IPS-18a (cell line): Measurements from ENCODE around the gene THRB.

ENCODE experiments used
- H3K27ac ChIP-seq: one replicate; pipeline ENCODE4 v1.5.1; 2013; ENCODE audit warnings: low read length
- H3K27me3 ChIP-seq: one replicate; pipeline ENCODE4 v1.6.1; 2013; ENCODE audit warnings: mild to moderate bottlenecking, low read length; ENCODE audit not compliant: control insufficient read depth, insufficient read depth
- H3K36me3 ChIP-seq: one replicate; pipeline ENCODE4 v1.6.1; 2013; ENCODE audit warnings: low read depth, low read length; ENCODE audit not compliant: control insufficient read depth
- H3K4me1 ChIP-seq: one replicate; pipeline ENCODE4 v1.6.1; 2013; ENCODE audit warnings: low read depth, low read length; ENCODE audit not compliant: control insufficient read depth
- H3K4me3 ChIP-seq: one replicate; pipeline ENCODE4 v1.5.1; 2013; ENCODE audit warnings: low read length
- H3K9ac ChIP-seq: one replicate; pipeline ENCODE4 v1.6.1; 2013; ENCODE audit warnings: mild to moderate bottlenecking, low read length, moderate library complexity
- H3K9me3 ChIP-seq: one replicate; pipeline ENCODE4 v1.6.1; 2013; ENCODE audit warnings: low read depth, low read length; ENCODE audit not compliant: control insufficient read depth

The THRB gene

DNA sequence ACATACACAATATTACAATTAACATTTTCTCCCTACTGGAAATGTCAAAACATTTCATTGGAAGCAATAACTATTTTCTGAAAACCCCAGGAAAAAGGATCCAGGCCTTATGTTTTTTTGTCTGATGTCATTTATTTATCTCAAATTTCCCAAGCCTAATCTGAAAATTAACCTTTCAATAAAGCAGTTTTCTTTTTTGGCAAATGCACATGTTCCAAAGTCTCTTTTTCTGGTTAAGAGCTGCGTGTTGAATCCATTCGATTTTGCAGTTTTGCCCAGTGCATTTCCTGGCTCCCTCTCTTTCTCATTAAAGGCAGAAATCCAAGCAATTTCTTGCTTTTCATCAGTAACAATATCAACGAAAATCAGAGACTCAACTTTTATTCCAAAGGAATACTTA is 327.2 kb downstream of the THRB start:
- Histone ChIP-seq H3K9ac (no peak overlapping the region), H3K36me3 (no peaks in the 10 kb centered on the region), H3K9me3 (no peaks in the 10 kb centered on the region)

DNA sequence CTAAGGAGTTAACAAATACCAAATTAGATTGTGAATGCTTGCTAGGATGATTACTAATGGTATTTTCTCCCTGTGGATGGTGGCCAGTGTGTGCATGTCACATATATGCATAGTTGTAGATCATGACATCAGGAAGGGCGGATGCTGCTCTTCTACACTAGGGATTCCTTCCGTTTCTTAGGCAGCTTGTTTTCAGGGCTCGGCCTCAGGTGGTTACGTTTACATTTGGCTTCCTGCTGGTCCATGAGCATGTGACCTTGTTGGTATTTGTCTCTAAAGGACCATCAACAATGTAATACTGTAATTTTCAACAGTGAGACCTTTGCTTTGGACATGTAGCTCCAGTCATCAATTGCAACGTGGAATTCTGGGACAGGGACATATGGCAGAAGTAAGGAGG is 328.1 kb downstream of the THRB start:
- Histone ChIP-seq H3K36me3 (no peaks in the 10 kb centered on the region), H3K9me3 (no peaks in the 10 kb centered on the region), H3K27me3 (no peaks in the 10 kb centered on the region), H3K27ac (no peak overlapping the region), H3K4me1 (no peaks in the 10 kb centered on the region), H3K4me3 (no peak overlapping the region), H3K9ac (no peak overlapping the region)

More for the DNA sequence above, 327.2 kb downstream of the THRB start:
- Histone ChIP-seq H3K4me3 (no peak overlapping the region), H3K27ac (no peak overlapping the region), H3K27me3 (no peaks in the 10 kb centered on the region), H3K4me1 (peaks cover 3% of the 10 kb centered on the region)

DNA sequence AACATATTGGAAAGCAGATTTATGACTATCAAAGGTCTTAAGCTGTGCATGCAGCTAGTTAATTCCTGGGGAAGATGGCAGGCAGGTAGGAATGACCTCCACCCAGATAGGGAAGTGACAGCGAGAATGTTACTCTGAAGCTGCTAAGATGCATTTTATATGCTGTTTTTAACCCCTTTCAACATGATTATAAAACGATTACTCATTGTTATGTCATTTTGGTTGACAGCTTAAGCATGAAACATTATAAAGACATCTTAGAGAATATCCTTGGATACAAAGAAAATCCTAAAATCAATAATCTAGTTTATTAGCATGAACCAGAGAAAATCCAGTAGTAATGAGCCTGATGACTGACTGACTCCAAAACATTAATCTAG is 329.1 kb downstream of the THRB start:
- Histone ChIP-seq H3K36me3 (no peaks in the 10 kb centered on the region), H3K27me3 (no peaks in the 10 kb centered on the region), H3K9me3 (no peaks in the 10 kb centered on the region), H3K4me3 (no peak overlapping the region), H3K27ac (no peak overlapping the region), H3K4me1 (peaks cover 5% of the 10 kb centered on the region), H3K9ac (no peak overlapping the region)

DNA sequence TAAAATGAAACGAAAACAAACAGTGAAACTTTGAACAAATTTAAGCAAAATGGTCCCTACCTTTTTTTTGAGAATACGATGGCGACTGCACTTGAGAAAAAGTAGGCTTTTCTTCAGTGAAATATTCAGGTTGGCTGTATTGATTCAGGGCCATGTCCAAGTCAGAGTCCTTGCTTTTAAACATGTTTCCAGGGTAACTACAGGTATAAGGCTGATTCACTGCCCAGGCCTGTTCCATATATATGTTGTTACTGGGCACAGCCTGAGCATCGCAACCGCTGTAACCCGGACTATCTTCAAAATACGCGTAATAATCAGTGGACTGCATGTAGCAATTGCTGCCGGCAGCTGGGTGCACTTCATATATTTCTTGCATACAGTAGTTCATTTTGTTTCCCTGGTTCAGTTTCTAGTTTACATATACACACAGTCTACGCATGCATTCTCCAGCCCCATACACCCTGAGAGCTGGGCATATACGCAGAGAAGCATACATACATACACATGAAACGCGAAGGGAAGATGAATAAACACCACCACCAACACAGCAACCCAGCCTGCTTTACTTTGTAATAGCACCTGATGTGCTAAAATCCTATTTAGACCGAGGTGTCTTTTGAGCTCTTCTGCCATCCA is 329.6 kb downstream of the THRB start:
- Histone ChIP-seq H3K4me3 (no peak overlapping the region), H3K36me3 (no peaks in the 10 kb centered on the region), H3K27ac (no peak overlapping the region), H3K27me3 (no peaks in the 10 kb centered on the region), H3K9me3 (no peaks in the 10 kb centered on the region), H3K4me1 (peaks cover 7% of the 10 kb centered on the region), H3K9ac (no peak overlapping the region)

DNA sequence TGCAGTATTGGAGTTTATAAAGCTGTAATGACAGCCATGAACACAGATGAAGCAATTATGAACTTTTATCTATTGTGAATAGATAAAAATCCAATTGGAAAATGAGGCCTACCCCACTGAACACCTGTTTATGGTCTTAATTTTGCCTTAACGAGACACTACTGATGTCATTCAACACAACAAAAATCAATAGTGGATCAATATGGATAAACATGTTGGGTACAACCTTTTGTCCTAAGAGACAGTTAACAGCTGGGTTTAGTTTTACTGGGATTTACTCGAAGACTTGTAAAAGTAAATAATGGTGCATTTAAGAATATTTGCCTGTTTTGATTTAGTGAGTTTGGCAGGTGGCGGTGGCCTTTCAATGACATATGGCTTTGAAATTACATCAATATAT is 331.7 kb downstream of the THRB start:
- Histone ChIP-seq H3K4me3 (no peak overlapping the region), H3K27ac (no peak overlapping the region)

DNA sequence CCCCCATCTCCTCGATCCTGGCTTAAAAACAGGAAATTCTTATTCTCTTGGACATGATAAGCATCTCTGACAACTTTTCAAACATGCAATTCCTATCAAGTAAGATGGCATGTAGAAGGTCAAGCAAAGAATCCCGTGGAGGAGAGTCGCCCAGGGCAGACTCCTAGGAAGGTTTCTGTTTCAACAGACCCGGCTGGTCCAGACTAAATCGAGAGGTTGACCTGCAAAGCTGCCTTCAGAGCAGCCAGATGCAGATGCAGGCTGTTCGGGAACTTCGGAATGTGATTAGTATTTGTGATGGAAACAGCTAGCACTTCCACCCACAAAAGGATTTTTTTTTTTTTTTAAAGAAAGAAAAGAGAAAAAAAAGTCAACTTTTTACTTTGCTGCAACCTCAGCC is 332.8 kb downstream of the THRB start:
- no peaks in the 10 kb centered on the region for H3K27me3 ChIP-seq
- no peak overlapping the region for H3K9ac ChIP-seq
- no peaks in the 10 kb centered on the region for H3K9me3 ChIP-seq
- no peak overlapping the region for H3K27ac ChIP-seq
- H3K4me1 ChIP-seq = peaks cover 7% of the 10 kb centered on the region
- no peaks in the 10 kb centered on the region for H3K36me3 ChIP-seq
- peak overlapping the region; percentile 19 for H3K4me3 ChIP-seq

More for the DNA sequence above, 331.7 kb downstream of the THRB start:
- H3K4me1 ChIP-seq = peaks cover 7% of the 10 kb centered on the region
- H3K36me3 ChIP-seq = no peaks in the 10 kb centered on the region
- H3K9me3 ChIP-seq = no peaks in the 10 kb centered on the region
- no peaks in the 10 kb centered on the region for H3K27me3 ChIP-seq
- no peak overlapping the region for H3K9ac ChIP-seq

DNA sequence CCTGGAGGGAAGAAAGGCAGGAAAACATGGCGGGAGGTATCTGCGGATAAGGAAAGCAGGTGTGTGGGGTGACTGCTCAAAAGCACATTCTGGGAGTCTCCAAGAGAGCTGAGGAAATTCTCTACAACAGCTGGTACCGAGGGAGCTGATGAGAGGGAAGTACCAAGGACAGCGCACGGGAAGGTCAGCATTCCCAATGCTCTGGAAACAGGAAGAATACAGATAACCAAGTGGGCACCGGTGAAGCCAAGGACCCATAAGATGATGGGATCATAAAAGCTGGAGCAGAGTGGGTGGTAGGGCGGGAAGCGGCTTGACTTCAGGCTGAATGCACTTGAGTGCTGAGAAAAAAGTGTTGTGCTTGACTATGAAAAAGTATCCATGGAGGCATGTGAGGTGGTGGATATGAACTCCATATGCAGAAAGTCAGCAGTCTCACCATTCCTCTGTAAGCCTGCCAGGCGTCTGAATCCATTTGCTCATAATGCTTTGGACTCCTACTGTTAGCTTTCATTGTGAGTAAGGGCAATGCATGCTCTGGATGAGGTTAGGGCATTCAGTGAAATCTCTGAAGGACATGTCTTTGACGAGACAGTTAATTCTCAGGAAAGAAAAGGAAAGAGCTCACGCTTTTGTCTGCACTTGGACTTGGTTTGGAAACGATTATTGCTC is 334.1 kb downstream of the THRB start:
- Histone ChIP-seq H3K36me3 (no peaks in the 10 kb centered on the region), H3K4me3 (no peak overlapping the region), H3K9me3 (no peaks in the 10 kb centered on the region), H3K4me1 (peaks cover 7% of the 10 kb centered on the region), H3K27me3 (no peaks in the 10 kb centered on the region), H3K9ac (no peak overlapping the region), H3K27ac (no peak overlapping the region)

DNA sequence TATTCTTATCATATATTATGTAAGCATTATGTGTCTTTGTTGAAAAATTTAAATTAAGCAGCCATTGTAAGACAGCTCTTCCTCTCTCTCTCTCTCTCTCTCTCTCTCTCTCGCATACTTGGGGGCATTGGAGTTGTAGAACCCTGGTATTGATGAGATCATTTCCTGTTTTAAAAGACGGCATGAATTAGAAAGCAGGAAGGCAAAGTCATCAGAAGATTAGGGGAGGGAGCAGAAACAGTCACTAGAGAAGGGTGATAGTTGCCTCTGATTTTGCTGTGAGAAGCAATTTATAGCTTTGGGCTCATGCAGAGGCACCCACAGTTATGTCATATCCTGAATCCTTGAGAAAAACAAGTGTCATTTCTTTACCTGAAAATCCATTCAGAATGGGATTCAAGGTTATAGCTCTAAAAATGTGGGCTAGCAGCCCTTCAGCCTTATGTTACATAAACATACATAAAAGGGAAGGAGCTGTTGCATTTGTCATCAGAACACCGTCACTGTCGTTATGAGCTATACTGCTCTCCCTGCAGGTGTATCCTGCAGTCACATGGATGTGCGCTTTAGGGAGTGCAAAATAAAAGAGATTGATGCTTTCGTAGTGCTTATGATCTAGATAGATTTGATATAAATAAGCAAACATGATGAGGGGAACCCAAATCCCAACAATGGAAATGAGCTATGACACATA is 335.7 kb downstream of the THRB start:
- H3K36me3 ChIP-seq = no peaks in the 10 kb centered on the region
- H3K4me3 ChIP-seq = no peak overlapping the region
- no peaks in the 10 kb centered on the region for H3K27me3 ChIP-seq
- H3K4me1 ChIP-seq = peaks cover 7% of the 10 kb centered on the region
- no peak overlapping the region for H3K27ac ChIP-seq
- no peak overlapping the region for H3K9ac ChIP-seq
- no peaks in the 10 kb centered on the region for H3K9me3 ChIP-seq

DNA sequence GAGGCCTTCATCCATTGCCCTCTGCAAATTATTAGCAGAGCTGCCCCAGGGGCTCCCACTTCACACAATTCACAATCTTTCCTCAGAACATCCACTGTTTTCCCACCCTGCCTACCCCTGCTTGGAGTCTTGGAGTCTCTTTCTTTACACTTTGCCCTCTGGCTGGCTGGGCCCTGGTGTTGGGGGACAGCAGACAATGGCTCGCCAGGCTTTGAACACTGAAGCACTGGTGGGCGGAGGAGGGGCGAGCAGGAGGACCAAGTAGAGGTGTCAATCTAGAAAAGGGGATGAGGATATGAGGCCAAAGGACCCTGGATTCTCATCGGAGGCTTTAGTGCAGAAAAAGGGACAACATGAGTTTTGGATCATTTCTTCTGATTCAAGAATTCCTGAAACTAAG is 337.5 kb downstream of the THRB start:
- H3K36me3 ChIP-seq = no peaks in the 10 kb centered on the region
- peaks cover 7% of the 10 kb centered on the region for H3K4me1 ChIP-seq

DNA sequence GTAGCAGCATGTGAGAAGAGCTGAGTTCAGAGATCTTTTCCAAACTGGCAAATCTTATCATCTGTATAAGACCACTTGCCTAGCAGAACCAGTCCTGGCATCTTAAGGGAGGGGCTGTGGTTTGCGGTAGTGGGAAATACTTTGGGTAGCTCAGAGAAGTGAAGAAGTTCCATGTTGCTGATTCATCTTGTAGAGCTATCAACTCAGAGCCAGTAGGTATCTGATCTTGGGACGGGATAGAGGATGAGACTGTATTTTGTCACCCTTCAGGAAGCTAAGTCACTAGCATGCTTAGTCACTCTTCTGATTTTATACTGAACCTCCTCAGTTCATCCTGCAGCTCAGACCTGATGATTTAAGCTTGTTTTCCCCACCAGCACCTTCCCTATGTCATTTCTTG is 338.2 kb downstream of the THRB start:
- Histone ChIP-seq H3K27ac (no peak overlapping the region), H3K4me1 (peaks cover 7% of the 10 kb centered on the region), H3K9ac (no peak overlapping the region)

More for the DNA sequence above, 337.5 kb downstream of the THRB start:
- Histone ChIP-seq H3K27me3 (no peaks in the 10 kb centered on the region), H3K4me3 (no peak overlapping the region), H3K9ac (no peak overlapping the region), H3K9me3 (no peaks in the 10 kb centered on the region), H3K27ac (no peak overlapping the region)

DNA sequence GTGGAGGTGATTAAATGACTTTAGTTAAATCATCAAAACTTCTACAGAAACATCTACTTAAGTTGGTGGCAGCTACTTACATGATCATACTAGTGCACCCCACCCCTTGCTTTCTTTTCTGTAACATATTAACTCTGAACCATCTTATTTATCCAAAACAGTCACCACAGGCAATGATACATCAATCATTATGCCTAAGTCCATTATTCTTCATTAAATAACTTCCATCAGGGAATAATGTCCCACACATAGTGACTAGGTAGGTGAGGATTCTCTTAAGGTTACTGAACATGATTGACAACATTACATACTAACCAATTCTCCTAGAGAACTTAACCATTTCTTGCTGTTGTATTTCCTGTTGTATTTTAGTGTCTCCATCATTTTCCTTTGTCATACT is 339.4 kb downstream of the THRB start:
- Histone ChIP-seq H3K4me1 (no peaks in the 10 kb centered on the region), H3K4me3 (no peak overlapping the region), H3K27ac (no peak overlapping the region), H3K36me3 (no peaks in the 10 kb centered on the region), H3K9me3 (no peaks in the 10 kb centered on the region), H3K27me3 (no peaks in the 10 kb centered on the region), H3K9ac (no peak overlapping the region)

More for the DNA sequence above, 338.2 kb downstream of the THRB start:
- H3K27me3 ChIP-seq = no peaks in the 10 kb centered on the region
- no peaks in the 10 kb centered on the region for H3K36me3 ChIP-seq
- no peak overlapping the region for H3K4me3 ChIP-seq
- H3K9me3 ChIP-seq = no peaks in the 10 kb centered on the region
